ENCODE data around the gene MAP3K3. TPM values are rescaled to one million over a fixed set of nuclear protein-coding genes. Genes with fewer than 3 reads are reported as not detected.

Gene MAP3K3
- 12.8 and 17.4 TPM in 2 replicates for total RNA-seq

DNA sequence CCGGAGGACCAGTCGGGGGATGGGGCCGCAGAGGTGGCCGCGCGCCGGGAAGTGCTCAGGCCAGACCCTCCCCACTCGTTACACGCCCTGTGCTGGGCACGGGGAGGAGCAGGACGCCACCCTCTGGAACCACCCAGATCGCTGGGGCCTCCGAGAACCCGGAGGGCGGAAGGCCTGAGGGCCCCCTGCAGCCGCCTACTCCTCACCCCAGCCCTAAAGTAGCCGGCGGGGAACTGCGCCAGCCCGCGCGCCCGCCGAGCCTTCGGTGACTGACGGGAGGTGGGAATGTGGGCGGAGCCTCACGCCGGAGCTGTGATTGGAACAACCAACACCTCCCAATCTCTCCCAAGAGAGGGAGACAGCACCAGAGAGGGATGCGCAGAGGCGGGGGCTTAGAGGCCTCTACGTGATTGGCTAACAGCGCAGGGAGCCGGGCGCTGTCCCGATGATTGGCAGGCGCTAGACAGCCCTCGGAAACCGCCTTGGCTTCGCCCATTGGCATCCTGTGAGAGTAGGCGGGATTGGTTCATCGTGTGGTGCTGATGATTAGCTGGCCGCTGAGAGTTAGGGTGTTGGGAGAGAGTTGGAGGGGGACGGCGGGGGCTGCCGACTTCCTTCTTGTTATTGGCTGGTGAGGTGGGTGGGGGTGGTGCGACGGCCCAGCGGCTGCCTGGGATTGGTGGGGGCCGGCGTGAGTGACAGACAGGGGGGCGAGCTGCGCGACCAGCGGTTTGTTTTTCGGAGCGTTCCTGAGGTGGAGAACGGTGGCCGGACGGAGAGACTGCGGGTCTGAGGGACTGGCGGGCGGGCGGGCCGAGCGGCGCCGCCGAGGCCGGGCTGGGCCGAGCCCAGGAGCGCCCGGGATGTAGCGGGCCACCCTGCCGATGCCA is at the start of gene MAP3K3:
Gene MAP3K3 (plus strand): TSS at position 734 of the 890 bp plus-strand sequence. CDS start 343 bp downstream, outside the sequence.
- H3K4me3 ChIP-seq (ENCODE audit: low read depth, low read length), result peak within 1 kb of the TSS; percentile 87
- DNase-seq (ENCODE audit: low read depth), result peak; percentile 97
- TF ChIP-seq, protein P1, sequence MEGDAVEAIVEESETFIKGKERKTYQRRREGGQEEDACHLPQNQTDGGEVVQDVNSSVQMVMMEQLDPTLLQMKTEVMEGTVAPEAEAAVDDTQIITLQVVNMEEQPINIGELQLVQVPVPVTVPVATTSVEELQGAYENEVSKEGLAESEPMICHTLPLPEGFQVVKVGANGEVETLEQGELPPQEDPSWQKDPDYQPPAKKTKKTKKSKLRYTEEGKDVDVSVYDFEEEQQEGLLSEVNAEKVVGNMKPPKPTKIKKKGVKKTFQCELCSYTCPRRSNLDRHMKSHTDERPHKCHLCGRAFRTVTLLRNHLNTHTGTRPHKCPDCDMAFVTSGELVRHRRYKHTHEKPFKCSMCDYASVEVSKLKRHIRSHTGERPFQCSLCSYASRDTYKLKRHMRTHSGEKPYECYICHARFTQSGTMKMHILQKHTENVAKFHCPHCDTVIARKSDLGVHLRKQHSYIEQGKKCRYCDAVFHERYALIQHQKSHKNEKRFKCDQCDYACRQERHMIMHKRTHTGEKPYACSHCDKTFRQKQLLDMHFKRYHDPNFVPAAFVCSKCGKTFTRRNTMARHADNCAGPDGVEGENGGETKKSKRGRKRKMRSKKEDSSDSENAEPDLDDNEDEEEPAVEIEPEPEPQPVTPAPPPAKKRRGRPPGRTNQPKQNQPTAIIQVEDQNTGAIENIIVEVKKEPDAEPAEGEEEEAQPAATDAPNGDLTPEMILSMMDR (conservative IDR thresholded peaks at IDR 0.05; ENCODE audit: low read depth, low read length), result peak; percentile 3

DNA sequence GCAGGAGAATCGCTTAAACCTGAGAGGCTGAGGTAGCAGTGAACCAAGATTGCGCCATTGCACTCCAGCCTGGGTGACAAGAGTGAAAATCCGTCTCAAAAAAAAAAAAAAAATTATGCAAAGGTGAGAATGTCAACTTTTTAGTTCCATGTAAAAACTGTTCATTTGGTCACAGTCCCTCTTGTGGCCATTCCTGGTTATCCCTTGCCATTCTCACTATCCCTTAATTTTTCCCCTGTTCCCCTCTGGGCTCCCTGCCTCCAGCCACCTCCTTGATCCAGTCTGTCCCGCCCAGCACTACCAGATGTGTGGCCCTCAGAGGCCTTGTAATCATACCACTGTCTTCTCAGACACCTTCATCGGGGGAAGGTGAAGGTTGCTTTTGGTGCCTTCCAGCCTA is 48.6 kb upstream of the MAP3K3 start:
- DNase-seq (ENCODE audit: low read depth), result no peak
- TF ChIP-seq, protein P1 (conservative IDR thresholded peaks at IDR 0.05; ENCODE audit: low read depth, low read length), result peak; percentile 54
- H3K4me3 ChIP-seq (ENCODE audit: low read depth, low read length), result no peak overlapping the region

DNA sequence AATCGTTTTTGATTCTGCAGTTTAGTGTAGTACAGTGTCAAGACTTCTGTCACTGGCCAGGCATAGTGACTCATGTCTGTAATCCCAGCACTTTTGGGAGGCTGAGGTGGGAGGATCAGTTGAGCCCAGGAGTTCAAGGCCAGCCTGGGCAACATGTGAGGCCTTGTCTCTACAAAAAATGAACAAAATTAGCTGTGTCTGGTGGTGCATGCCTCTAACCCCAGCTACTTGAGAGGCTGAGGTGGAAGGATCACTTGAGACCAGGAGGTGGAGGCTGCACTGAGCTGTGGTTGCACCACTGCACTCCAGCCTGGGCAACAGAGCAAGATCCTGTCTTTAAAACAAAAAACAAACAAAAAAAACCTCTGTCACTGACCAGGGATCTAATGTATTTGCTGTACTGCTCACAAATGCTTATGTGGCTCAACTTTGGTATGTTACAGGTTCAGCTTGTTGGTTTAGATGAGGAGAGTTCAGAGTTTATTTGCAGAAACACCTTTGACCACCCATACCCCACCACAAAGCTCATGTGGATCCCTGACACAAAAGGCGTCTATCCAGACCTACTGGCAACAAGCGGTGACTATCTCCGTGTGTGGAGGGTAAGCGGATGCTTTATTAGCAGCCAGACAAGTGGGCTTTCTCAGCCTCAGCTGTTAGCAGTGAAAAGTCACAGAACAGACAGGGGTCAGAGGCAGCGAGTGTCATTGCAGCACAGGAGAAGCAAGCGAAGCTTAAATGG is 44.0 kb upstream of the MAP3K3 start:
- TF ChIP-seq, protein P1 (conservative IDR thresholded peaks at IDR 0.05; ENCODE audit: low read depth, low read length), result no peak

DNA sequence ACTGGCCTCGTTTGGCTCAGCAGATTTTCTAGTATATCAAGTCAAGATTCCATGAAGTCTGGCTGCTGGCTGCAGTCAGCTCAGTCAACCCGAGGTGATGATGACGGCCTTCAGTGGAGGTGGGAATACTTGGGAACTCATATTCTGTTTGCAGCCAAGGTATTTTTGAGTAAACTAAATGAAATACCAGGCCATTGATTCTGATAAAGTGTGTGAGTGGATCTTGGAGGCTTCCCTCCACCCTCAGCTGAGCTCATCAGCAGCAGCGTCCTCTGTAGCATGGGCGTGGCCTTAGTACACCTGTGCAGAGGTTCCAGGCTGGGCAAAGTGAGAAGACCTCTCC is 43.5 kb upstream of the MAP3K3 start:
- DNase-seq (ENCODE audit: low read depth), result no peak
- H3K4me3 ChIP-seq (ENCODE audit: low read depth, low read length), result no peak overlapping the region
- TF ChIP-seq, protein P1 (conservative IDR thresholded peaks at IDR 0.05; ENCODE audit: low read depth, low read length), result no peak

More for the DNA sequence above, 44.0 kb upstream of the MAP3K3 start:
- no peak for DNase-seq (ENCODE audit: low read depth)
- H3K4me3 ChIP-seq (ENCODE audit: low read depth, low read length), result no peak overlapping the region

- TF ChIP-seq, protein P1 (conservative IDR thresholded peaks at IDR 0.05; ENCODE audit: low read depth, low read length), result no peak
Observed at GRCh38 chr17:63579633-63580032, 42.6 kb upstream of the MAP3K3 start.

DNA sequence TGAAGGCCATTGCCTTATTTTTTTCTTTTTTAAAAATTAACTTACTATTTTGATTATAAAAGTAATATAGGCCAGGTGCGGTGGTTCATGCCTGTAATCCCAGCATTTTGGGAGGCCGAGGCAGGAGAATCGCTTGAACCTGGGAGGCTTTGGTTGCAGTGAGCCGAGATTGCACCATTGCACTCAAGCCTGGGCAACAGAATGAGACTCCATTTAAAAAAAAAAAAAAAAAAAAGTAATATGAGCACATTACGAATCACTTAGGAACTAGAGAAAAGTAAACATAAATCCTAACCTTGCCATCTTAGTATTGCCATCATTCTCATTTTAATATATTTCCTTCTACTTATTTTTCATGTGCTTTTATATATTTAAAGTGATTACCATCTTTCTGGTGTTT is 34.4 kb upstream of the MAP3K3 start:
- no peak overlapping the region for H3K4me3 ChIP-seq (ENCODE audit: low read depth, low read length)
- TF ChIP-seq, protein P1 (conservative IDR thresholded peaks at IDR 0.05; ENCODE audit: low read depth, low read length), result no peak
- DNase-seq (ENCODE audit: low read depth), result no peak

More at GRCh38 chr17:63579633-63580032, 42.6 kb upstream of the MAP3K3 start:
- DNase-seq (ENCODE audit: low read depth), result no peak
- H3K4me3 ChIP-seq (ENCODE audit: low read depth, low read length), result no peak overlapping the region
